A673 (cell line): ENCODE measurements around the gene TOR4A. TPM values are rescaled to one million over a fixed set of nuclear protein-coding genes. Genes with fewer than 3 reads are reported as not detected.
A peak's percentile ranks its signal among the peaks of the same experiment; 100 is the strongest.

ENCODE experiments used
- BruUV-seq: library from RNA; stranded (reverse); fragments of 400-500 nt; replicated peaks from 2 replicates; lab custom pipeline; 2021; lab: Mats Ljungman, UMichigan
- CTCF ChIA-PET: fragments of 300-600 bp; sonication (Branson Sonifier 250); formaldehyde crosslinking; loops from one replicate; lab custom pipeline; 2022; ENCODE audit warnings: antibody characterized with exemption; lab: Charles Lee
- POLR2A ChIA-PET: fragments of 300-600 bp; sonication (Branson Sonifier 250); formaldehyde crosslinking; loops from one replicate; lab custom pipeline; 2022; ENCODE audit warnings: antibody characterized with exemption; ENCODE audit not compliant: low non-redundant PET; lab: Charles Lee
- DNase-seq: peaks from one replicate; pipeline ENCODE4 v3.0.0-alpha.2; 2015; ENCODE audit warnings: low spot score
- H3K27ac ChIP-seq: fragments of 200-600 bp; sonication (generic); 2 replicates; pipeline ENCODE4 v1.5.1; 2016; ENCODE audit warnings: mixed run types, low read depth, mild to moderate bottlenecking, mixed read lengths, antibody characterized with exemption, low read length; ENCODE audit not compliant: poor library complexity, severe bottlenecking
- H3K27me3 ChIP-seq: fragments of 200-600 bp; sonication (generic); replicated peaks from 2 replicates; pipeline ENCODE4 v1.6.1; 2017; ENCODE audit warnings: mixed run types, low read depth, mild to moderate bottlenecking, mixed read lengths, antibody characterized with exemption, low read length; ENCODE audit not compliant: insufficient read depth, poor library complexity
- H3K36me3 ChIP-seq: fragments of 200-600 bp; sonication (generic); 2 replicates; pipeline ENCODE4 v1.6.1; 2016; ENCODE audit warnings: mixed run types, mild to moderate bottlenecking, mixed read lengths, antibody characterized with exemption, low read length; ENCODE audit not compliant: insufficient read depth, poor library complexity, severe bottlenecking
- H3K4me1 ChIP-seq: fragments of 200-600 bp; sonication (generic); 2 replicates; pipeline ENCODE4 v1.6.1; 2017; ENCODE audit warnings: mixed run types, mild to moderate bottlenecking, mixed read lengths, antibody characterized with exemption, low read length; ENCODE audit not compliant: insufficient read depth, poor library complexity, severe bottlenecking
- H3K4me3 ChIP-seq: fragments of 200-600 bp; sonication (generic); 2 replicates; pipeline ENCODE4 v1.5.1; 2016; ENCODE audit warnings: low read depth, mixed run types, mild to moderate bottlenecking, mixed read lengths, low read length; ENCODE audit not compliant: poor library complexity, severe bottlenecking
- H3K9me3 ChIP-seq: fragments of 200-600 bp; sonication (generic); 2 replicates; pipeline ENCODE4 v1.6.1; 2016; ENCODE audit warnings: mixed run types, low read depth, mild to moderate bottlenecking, mixed read lengths, antibody characterized with exemption, low read length; ENCODE audit not compliant: poor library complexity, severe bottlenecking
- CTCF ChIP-seq: fragments of 300-800, 200-600 bp; sonication (generic); conservative IDR thresholded peaks from 2 replicates; pipeline ENCODE4 v1.5.1; 2017; ENCODE audit warnings: low read depth, mild to moderate bottlenecking, antibody characterized with exemption, low read length, moderate library complexity, mixed read lengths
- EZH2 ChIP-seq: fragments of 200-600 bp; sonication (generic); IDR thresholded peaks from 2 replicates; pipeline ENCODE4 v1.6.1; 2017; ENCODE audit warnings: borderline replicate concordance, low read depth, mild to moderate bottlenecking, mixed read lengths, antibody characterized with exemption, low read length; ENCODE audit not compliant: poor library complexity, severe bottlenecking
- intact Hi-C: fragments of 100-400 bp; cut with micrococcal nuclease; formaldehyde crosslinking; loops from one replicate; pipeline ENCODE4 v1.10.0; 2022; ENCODE audit not compliant: unreplicated experiment
- total RNA-seq: library from RNA; stranded (reverse); gene quantifications from 2 replicates; pipeline ENCODE4 v1.2.3, GENCODE V29; 2021

Gene TOR4A
- total RNA-seq, 1 experiment from 2014 or later = 0.82 TPM

- no peaks in the 10 kb centered on the region for H3K36me3 ChIP-seq
- intact Hi-C loops = loop anchor here (2.0 kb wide), 2 partner anchors 114 to 150 kb away; no protein-coding TSS in a partner anchor
- peak overlapping the region; percentile 42 for H3K4me3 ChIP-seq
- TF ChIP-seq EZH2 = no peak
- TF ChIP-seq CTCF = peak; percentile 45
- CTCF ChIA-PET = interaction anchor here (0.6 kb wide), 2 partner anchors 128 to 198 kb away, joined by 4 to 8 read pairs; partner anchors contain the start of genes EXD3 and NOXA1
- no peaks in the 10 kb centered on the region for H3K27me3 ChIP-seq
- peaks cover 6% of the 10 kb centered on the region for H3K4me1 ChIP-seq
- no peak overlapping the region for H3K27ac ChIP-seq
- no TSS peak for BruUV-seq
- DNase-seq = peak; percentile 58
- POLR2A ChIA-PET = no interaction called here
- H3K9me3 ChIP-seq = peaks cover 3% of the 10 kb centered on the region
Measured at GRCh38 chr9:137294681-137295237, 17.2 kb downstream of the TOR4A start.

DNA sequence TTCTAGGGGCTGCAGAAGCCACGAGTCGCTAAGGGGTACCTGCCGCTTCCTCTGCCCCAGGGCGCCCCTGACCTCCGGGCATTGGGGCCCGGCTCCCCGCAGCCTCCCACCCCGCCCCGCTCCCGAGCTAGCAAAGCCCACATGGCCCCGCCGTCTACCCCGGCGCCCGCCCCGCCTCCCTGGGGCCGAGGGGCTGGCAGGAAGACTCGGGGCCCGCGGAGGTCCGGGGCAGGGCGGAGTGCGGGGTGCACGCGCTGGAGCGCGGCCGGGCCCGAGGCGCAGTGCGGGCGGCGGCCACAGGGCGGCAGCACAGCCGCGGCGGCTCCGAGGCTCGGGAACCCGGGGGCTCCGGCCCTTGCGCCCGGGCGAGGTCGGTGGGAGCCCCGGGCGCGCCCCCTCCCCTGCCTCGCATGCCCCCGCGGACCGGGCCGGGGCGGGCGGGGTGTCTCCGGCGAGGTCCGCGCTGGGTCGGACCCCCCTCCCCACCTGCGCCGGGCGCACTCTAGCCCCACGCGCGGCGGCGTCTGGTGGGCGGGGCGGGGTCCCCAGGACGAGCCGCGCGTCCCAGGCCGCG, 17.8 kb downstream of the TOR4A start:
- Histone ChIP-seq H3K9me3 (peaks cover 3% of the 10 kb centered on the region), H3K27me3 (no peaks in the 10 kb centered on the region), H3K4me3 (peak overlapping the region; percentile 42), H3K36me3 (no peaks in the 10 kb centered on the region), H3K4me1 (peaks cover 12% of the 10 kb centered on the region), H3K27ac (no peak overlapping the region)
- BruUV-seq = no TSS peak
- ChIA-PET CTCF (interaction anchor here (0.6 kb wide), 1 partner anchor 197 kb away, joined by 4 read pairs; no protein-coding TSS in a partner anchor), POLR2A (interaction anchor here (0.5 kb wide), 1 partner anchor 119 kb away, joined by 6 read pairs; no protein-coding TSS in a partner anchor)
- TF ChIP-seq CTCF (no peak), EZH2 (no peak)
- intact Hi-C loops = loop anchor here (2.0 kb wide), 2 partner anchors 113 to 149 kb away; no protein-coding TSS in a partner anchor
- DNase-seq = peak; percentile 54

DNA sequence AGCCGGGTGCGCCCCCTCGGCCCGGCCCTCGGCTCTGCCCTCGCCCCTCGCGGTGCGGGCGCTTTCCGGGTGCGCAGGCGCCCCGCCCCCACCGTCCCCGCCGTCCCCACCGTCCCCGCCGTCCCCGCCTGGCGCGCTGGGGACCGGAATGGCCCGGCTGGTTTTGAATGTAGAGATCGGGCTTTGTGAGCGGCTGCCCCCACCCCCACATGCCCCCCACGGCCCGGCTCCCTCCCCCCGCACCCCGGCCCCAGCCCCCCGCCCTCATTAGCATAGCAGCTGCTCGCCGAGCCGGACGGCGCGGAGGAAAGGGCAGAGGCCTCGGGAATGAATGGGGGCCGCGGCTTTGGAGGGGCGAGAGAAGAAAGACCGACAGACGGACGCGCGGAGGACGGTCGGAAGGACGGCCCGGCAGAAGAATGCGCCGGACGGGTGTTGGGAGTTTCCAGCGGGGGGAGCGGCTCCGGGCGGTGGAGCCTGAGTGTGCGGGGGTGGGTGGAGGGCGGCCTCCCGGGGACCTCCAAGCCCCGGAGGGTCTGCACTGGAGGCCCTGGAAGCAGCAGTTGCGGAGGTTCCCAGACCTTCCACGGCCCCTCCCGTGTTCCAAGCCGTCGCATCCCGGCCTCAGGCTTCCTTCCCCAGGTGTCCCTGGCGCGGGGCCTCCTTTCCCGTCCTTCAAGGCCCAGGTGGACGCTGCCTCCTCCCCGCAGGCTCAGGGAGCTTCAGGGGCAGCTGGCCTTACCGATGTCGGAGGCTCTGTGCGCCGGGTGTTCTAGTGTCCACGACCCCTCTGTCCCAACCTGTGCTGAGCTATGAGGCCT, 18.5 kb downstream of the TOR4A start:
- Histone ChIP-seq H3K4me1 (peaks cover 13% of the 10 kb centered on the region), H3K9me3 (peaks cover 3% of the 10 kb centered on the region), H3K27ac (no peak overlapping the region), H3K4me3 (peak overlapping the region; percentile 42), H3K27me3 (no peaks in the 10 kb centered on the region), H3K36me3 (no peaks in the 10 kb centered on the region)
- ChIA-PET CTCF (interaction anchor here (0.6 kb wide), 1 partner anchor 196 kb away, joined by 4 read pairs; no protein-coding TSS in a partner anchor), POLR2A (interaction anchor here (0.5 to 0.6 kb wide), 2 partner anchors 30 to 118 kb away, joined by 3 to 6 read pairs; no protein-coding TSS in a partner anchor)
- no peak for DNase-seq
- intact Hi-C loops = loop anchor here (2.0 kb wide), 2 partner anchors 113 to 149 kb away; no protein-coding TSS in a partner anchor
- TF ChIP-seq EZH2 = no peak
- TF ChIP-seq CTCF = no peak
- BruUV-seq = no TSS peak
